ENCODE results near the gene HEATR5B. TPM values are rescaled to one million over a fixed set of nuclear protein-coding genes. Genes with fewer than 3 reads are reported as not detected.

Gene HEATR5B
- total and polyA plus RNA-seq, 2 donors (not counting 1 experiment from before 2014, with no cell fraction given), result 33.0 to 44.3 TPM

DNA sequence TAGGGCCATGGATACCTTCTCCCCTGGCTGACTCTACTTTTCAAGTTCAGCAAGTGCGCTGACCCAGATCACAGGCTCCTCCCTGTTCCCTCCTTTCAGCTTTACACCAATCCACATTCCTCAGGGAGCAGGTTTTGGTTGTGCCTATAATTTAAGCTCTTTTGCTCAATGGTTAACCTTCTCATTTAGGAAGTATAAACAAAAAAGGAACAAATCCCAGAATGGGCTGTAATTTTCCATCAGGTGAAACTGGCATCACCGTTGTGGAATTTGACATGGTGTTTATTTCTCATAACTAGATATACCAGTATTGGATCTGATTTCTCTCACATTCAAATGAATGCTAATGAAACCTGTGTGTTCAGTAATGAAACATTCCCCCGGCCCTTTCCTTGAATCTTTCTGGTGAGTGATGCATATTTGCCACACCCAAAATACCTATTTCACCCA lies 131.4 kb downstream of the HEATR5B start:
- DNase-seq, result no peak
- H3K4me3 ChIP-seq (ENCODE audit: control extremely low read depth in 1 of 5, extremely low read depth in 1 of 5, insufficient read depth in 1 of 5, low read depth in 2 of 5, low read length in 4 of 5), result no peak overlapping the region
- no peak overlapping the region for H3K27ac ChIP-seq (ENCODE audit: low read length in 2 of 2)
- no peaks in the 10 kb centered on the region for H3K9me3 ChIP-seq (ENCODE audit: control extremely low read depth in 1 of 3, control insufficient read depth in 2 of 3, insufficient read depth in 1 of 3, low read length in 2 of 3)
- no peak overlapping the region for H3K9ac ChIP-seq (ENCODE audit: low read length)
- peaks cover 25% of the 10 kb centered on the region for H3K4me1 Mint-ChIP-seq
- no peaks in the 10 kb centered on the region for H3K9me3 Mint-ChIP-seq (ENCODE audit: insufficient read depth)
- H4K20me1 ChIP-seq (ENCODE audit: control insufficient read depth, insufficient read depth, low read length, poor library complexity, severe bottlenecking), result peaks cover 59% of the 10 kb centered on the region
- no peaks in the 10 kb centered on the region for H3K27me3 ChIP-seq (replicated peaks in 1 of 4; ENCODE audit: control extremely low read depth in 1 of 4, control insufficient read depth in 3 of 4, insufficient read depth in 4 of 4, low read length in 3 of 4)
- H3K79me2 ChIP-seq (ENCODE audit: control insufficient read depth, insufficient read depth, low read length), result peaks cover 97% of the 10 kb centered on the region
- peaks cover 6% of the 10 kb centered on the region in 2 experiments for H3K36me3 ChIP-seq (replicated peaks in 1 of 2; ENCODE audit: control extremely low read depth in 1 of 2, control insufficient read depth in 1 of 2, extremely low read depth in 1 of 2, insufficient read depth in 2 of 2, low read length in 1 of 2)
- no peak for TF ChIP-seq EZH2 (IDR thresholded peaks at IDR 0.05; ENCODE audit: borderline replicate concordance, insufficient read depth, low read depth, low read length, poor library complexity, severe bottlenecking)
- TF ChIP-seq, protein P1, sequence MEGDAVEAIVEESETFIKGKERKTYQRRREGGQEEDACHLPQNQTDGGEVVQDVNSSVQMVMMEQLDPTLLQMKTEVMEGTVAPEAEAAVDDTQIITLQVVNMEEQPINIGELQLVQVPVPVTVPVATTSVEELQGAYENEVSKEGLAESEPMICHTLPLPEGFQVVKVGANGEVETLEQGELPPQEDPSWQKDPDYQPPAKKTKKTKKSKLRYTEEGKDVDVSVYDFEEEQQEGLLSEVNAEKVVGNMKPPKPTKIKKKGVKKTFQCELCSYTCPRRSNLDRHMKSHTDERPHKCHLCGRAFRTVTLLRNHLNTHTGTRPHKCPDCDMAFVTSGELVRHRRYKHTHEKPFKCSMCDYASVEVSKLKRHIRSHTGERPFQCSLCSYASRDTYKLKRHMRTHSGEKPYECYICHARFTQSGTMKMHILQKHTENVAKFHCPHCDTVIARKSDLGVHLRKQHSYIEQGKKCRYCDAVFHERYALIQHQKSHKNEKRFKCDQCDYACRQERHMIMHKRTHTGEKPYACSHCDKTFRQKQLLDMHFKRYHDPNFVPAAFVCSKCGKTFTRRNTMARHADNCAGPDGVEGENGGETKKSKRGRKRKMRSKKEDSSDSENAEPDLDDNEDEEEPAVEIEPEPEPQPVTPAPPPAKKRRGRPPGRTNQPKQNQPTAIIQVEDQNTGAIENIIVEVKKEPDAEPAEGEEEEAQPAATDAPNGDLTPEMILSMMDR (IDR thresholded peaks at IDR 0.05), result no peak
- CTCF ChIA-PET, result no interaction called here
- H3K27me3 Mint-ChIP-seq, result no peaks in the 10 kb centered on the region
- H3K27ac Mint-ChIP-seq, result no peak overlapping the region
- WGBS (ENCODE audit: insufficient coverage), result no CpG with 5 or more reads among the region's 3 CpGs
- H2AFZ ChIP-seq (ENCODE audit: insufficient read depth, low read depth, low read length, poor library complexity, severe bottlenecking), result no peak overlapping the region
- H3K4me1 ChIP-seq (ENCODE audit: control insufficient read depth in 2 of 2, insufficient read depth in 2 of 2, low read length in 2 of 2), result no peaks in the 10 kb centered on the region
- H3K4me3 Mint-ChIP-seq, result no peak overlapping the region
- intact Hi-C loops (cut with micrococcal nuclease), result no loop called here
- POLR2A ChIA-PET, result no interaction called here
- no peak for ATAC-seq (ENCODE audit: low read depth)
- H3K4me2 ChIP-seq (replicated peaks; ENCODE audit: low read depth, low read length, poor library complexity, severe bottlenecking), result no peak overlapping the region

DNA sequence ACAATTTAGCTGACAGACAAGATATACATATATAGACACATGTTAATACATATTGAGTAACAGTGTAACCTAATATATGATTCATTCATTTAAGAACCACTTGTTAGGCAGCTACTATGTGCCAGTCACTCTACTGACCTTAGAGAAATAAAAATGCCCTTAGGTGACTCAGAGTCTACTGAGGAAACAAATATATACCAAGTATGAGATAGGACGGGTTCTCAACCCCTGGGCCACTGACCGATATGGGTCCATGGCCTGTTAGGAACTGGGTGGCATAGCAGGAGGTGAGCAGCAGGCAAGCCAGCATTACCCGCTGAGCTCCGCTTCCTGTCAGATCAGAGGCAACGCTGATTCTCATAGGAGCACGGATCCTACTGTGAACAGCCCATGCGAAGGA lies 132.6 kb downstream of the HEATR5B start:
- ChIA-PET POLR2A (interaction anchor here (0.7 kb wide), 1 partner anchor 37 kb away, joined by 12 read pairs; no protein-coding TSS in a partner anchor), CTCF (no interaction called here)
- no peak for DNase-seq
- H3K79me2 ChIP-seq (ENCODE audit: control insufficient read depth, insufficient read depth, low read length), result peaks cover 90% of the 10 kb centered on the region
- Mint-ChIP-seq H3K4me1 (peaks cover 21% of the 10 kb centered on the region), H3K4me3 (no peak overlapping the region), H3K27ac (no peak overlapping the region), H3K27me3 (no peaks in the 10 kb centered on the region), H3K9me3 (ENCODE audit: insufficient read depth) (no peaks in the 10 kb centered on the region)
- peaks cover 52% of the 10 kb centered on the region for H4K20me1 ChIP-seq (ENCODE audit: control insufficient read depth, insufficient read depth, low read length, poor library complexity, severe bottlenecking)
- peaks cover 6% of the 10 kb centered on the region in 2 experiments for H3K36me3 ChIP-seq (replicated peaks in 1 of 2; ENCODE audit: control extremely low read depth in 1 of 2, control insufficient read depth in 1 of 2, extremely low read depth in 1 of 2, insufficient read depth in 2 of 2, low read length in 1 of 2)
- intact Hi-C loops (cut with micrococcal nuclease), result no loop called here
- no peak overlapping the region for H3K4me3 ChIP-seq (ENCODE audit: control extremely low read depth in 1 of 5, extremely low read depth in 1 of 5, insufficient read depth in 1 of 5, low read depth in 2 of 5, low read length in 4 of 5)
- H3K4me1 ChIP-seq (ENCODE audit: control insufficient read depth in 2 of 2, insufficient read depth in 2 of 2, low read length in 2 of 2), result no peaks in the 10 kb centered on the region
- ATAC-seq (ENCODE audit: low read depth), result no peak
- no peak overlapping the region for H3K27ac ChIP-seq (ENCODE audit: low read length in 2 of 2)
- H3K27me3 ChIP-seq (replicated peaks in 1 of 4; ENCODE audit: control extremely low read depth in 1 of 4, control insufficient read depth in 3 of 4, insufficient read depth in 4 of 4, low read length in 3 of 4), result no peaks in the 10 kb centered on the region
- no peak overlapping the region for H3K9ac ChIP-seq (ENCODE audit: low read length)
- TF ChIP-seq, protein P1 (IDR thresholded peaks at IDR 0.05), result no peak
- 97% methylated on average over 6 of the region's 7 CpGs for WGBS (ENCODE audit: insufficient coverage)
- H3K4me2 ChIP-seq (replicated peaks; ENCODE audit: low read depth, low read length, poor library complexity, severe bottlenecking), result no peak overlapping the region
- H3K9me3 ChIP-seq (ENCODE audit: control extremely low read depth in 1 of 3, control insufficient read depth in 2 of 3, insufficient read depth in 1 of 3, low read length in 2 of 3), result no peaks in the 10 kb centered on the region
- H2AFZ ChIP-seq (ENCODE audit: insufficient read depth, low read depth, low read length, poor library complexity, severe bottlenecking), result no peak overlapping the region
